Neural cell (in vitro differentiated cells): ENCODE measurements around the gene ENO1. TPM values are rescaled to one million over a fixed set of nuclear protein-coding genes. Genes with fewer than 3 reads are reported as not detected.

ENCODE experiments used
- H2AFZ ChIP-seq: fragments of 200-600, 300-800 bp; sonication (generic), shearing (Covaris generic); 2 replicates; pipeline ENCODE4 v1.6.0; 2014; ENCODE audit warnings: low read depth, mild to moderate bottlenecking, antibody characterized with exemption, low read length, moderate library complexity
- H3F3A ChIP-seq: fragments of 200-600 bp; shearing (Covaris generic); 2 replicates; pipeline ENCODE4 v1.6.1; 2016; ENCODE audit warnings: mild to moderate bottlenecking, moderate library complexity, mixed read lengths, antibody characterized with exemption, low read length; ENCODE audit not compliant: insufficient read depth, poor library complexity, severe bottlenecking
- H3K27ac ChIP-seq: fragments of 200-600, 300-800 bp; sonication (generic), shearing (Covaris generic); 2 replicates; pipeline ENCODE4 v1.5.1; 2014; ENCODE audit warnings: mild to moderate bottlenecking, low read length, moderate library complexity
- H3K27me3 ChIP-seq: fragments of 300-800, 200-600 bp; sonication (generic), shearing (Covaris generic); 2 replicates; pipeline ENCODE4 v1.6.0; 2014; ENCODE audit warnings: mild to moderate bottlenecking, low read depth, low read length, moderate library complexity; ENCODE audit not compliant: insufficient read depth
- H3K36me3 ChIP-seq: fragments of 300-800, 200-600 bp; sonication (generic), shearing (Covaris generic); 2 replicates; pipeline ENCODE4 v1.5.1; 2014; ENCODE audit warnings: mild to moderate bottlenecking, antibody characterized with exemption, low read length, moderate library complexity; ENCODE audit not compliant: insufficient read depth
- H3K4me2 ChIP-seq: fragments of 300-800, 200-600 bp; sonication (generic), shearing (Covaris generic); 2 replicates; pipeline ENCODE4 v1.6.0; 2014; ENCODE audit warnings: mild to moderate bottlenecking, low read length
- H3K4me3 ChIP-seq: fragments of 300-800, 200-600 bp; sonication (generic), shearing (Covaris generic); 2 replicates; pipeline ENCODE4 v1.5.1; 2014; ENCODE audit warnings: mild to moderate bottlenecking, low read length, moderate library complexity
- H3K79me2 ChIP-seq: fragments of 200-600 bp; shearing (Covaris generic); replicated peaks from 2 replicates; pipeline ENCODE4 v1.6.0; 2014; ENCODE audit warnings: mild to moderate bottlenecking, low read length, moderate library complexity; ENCODE audit not compliant: insufficient read depth
- H3K9ac ChIP-seq: fragments of 300-800, 200-600 bp; sonication (generic), shearing (Covaris generic); 2 replicates; pipeline ENCODE4 v1.6.1; 2016; ENCODE audit warnings: mild to moderate bottlenecking, low read length, mixed read lengths
- H3K9me2 ChIP-seq: fragments of 200-600 bp; shearing (Covaris generic); 2 replicates; pipeline ENCODE4 v1.6.1; 2016; ENCODE audit warnings: mild to moderate bottlenecking, low read length, mixed read lengths; ENCODE audit not compliant: insufficient read depth
- H3K9me3 ChIP-seq: fragments of 200-600, 300-800 bp; sonication (generic), shearing (Covaris generic); 2 replicates; pipeline ENCODE4 v1.6.1; 2016; ENCODE audit warnings: mild to moderate bottlenecking, mixed run types, low read length, moderate library complexity, mixed read lengths
- H4K20me1 ChIP-seq: fragments of 200-600 bp; shearing (Covaris generic); 2 replicates; pipeline ENCODE4 v1.6.1; 2016; ENCODE audit warnings: mild to moderate bottlenecking, mixed run types; ENCODE audit not compliant: insufficient read depth
- CTCF ChIP-seq: fragments of 450-650 bp; IDR thresholded peaks from 2 replicates; pipeline ENCODE4 v1.5.1; 2014; ENCODE audit warnings: antibody characterized with exemption, mild to moderate bottlenecking, moderate library complexity; ENCODE audit not compliant: poor library complexity, severe bottlenecking
- EP300 ChIP-seq: fragments of 450-650 bp; conservative IDR thresholded peaks from 2 replicates; pipeline ENCODE4 v1.6.1; 2014; ENCODE audit warnings: antibody characterized with exemption, mild to moderate bottlenecking, moderate library complexity; ENCODE audit not compliant: poor library complexity, severe bottlenecking
- EZH2 ChIP-seq: fragments of 200-600, 300-800 bp; shearing (Covaris generic), sonication (generic); IDR thresholded peaks from 2 replicates; pipeline ENCODE4 v1.6.1; 2014; ENCODE audit warnings: antibody characterized with exemption, low read length, borderline replicate concordance, mild to moderate bottlenecking; ENCODE audit not compliant: insufficient read depth, poor library complexity, severe bottlenecking
- MXI1 ChIP-seq: fragments of 450-650 bp; conservative IDR thresholded peaks from 2 replicates; pipeline ENCODE4 v1.6.1; 2014; ENCODE audit warnings: antibody characterized with exemption, mild to moderate bottlenecking; ENCODE audit not compliant: poor library complexity, severe bottlenecking
- POLR2AphosphoS5 ChIP-seq: IDR thresholded peaks from 2 replicates; pipeline ENCODE4 v1.6.1; 2012
- RAD21 ChIP-seq: fragments of 450-650 bp; conservative IDR thresholded peaks from 2 replicates; pipeline ENCODE4 v1.6.1; 2014; ENCODE audit warnings: antibody characterized with exemption, mild to moderate bottlenecking, moderate library complexity
- REST ChIP-seq: IDR thresholded peaks from 2 replicates; pipeline ENCODE4 v1.6.1; 2012; ENCODE audit warnings: borderline replicate concordance
- SMC3 ChIP-seq: fragments of 450-650 bp; conservative IDR thresholded peaks from 2 replicates; pipeline ENCODE4 v1.6.1; 2014; ENCODE audit warnings: antibody characterized with exemption, mild to moderate bottlenecking, moderate library complexity; ENCODE audit not compliant: poor library complexity
- TAF1 ChIP-seq: IDR thresholded peaks from 2 replicates; pipeline ENCODE4 v1.6.1; 2012; ENCODE audit warnings: low read depth
- polyA plus RNA-seq: library from polyadenylated mRNA; depleted of rRNA; stranded (reverse); fragments of >200 nt; gene quantifications from 2 replicates; pipeline ENCODE4 v1.2.3, GENCODE V29; 2014

Gene ENO1
- polyA plus RNA-seq, 1 donor from 2014 or later: 199 TPM

GRCh38 chr1:8864713-8865344 lies 13.7 kb downstream of the ENO1 start:
- no peaks in the 10 kb centered on the region for H3F3A ChIP-seq
- H3K27ac ChIP-seq: no peak overlapping the region
- H3K9me2 ChIP-seq: no peaks in the 10 kb centered on the region
- no peak overlapping the region for H3K9ac ChIP-seq
- H2AFZ ChIP-seq: no peak overlapping the region
- H3K79me2 ChIP-seq: no peaks in the 10 kb centered on the region
- H3K36me3 ChIP-seq: no peaks in the 10 kb centered on the region
- TF ChIP-seq MXI1: no peak
- no peak for TF ChIP-seq TAF1
- no peak for TF ChIP-seq RAD21
- TF ChIP-seq EP300: no peak
- TF ChIP-seq CTCF: no peak
- TF ChIP-seq SMC3: no peak
- no peak for TF ChIP-seq REST
- no peak for TF ChIP-seq POLR2AphosphoS5
- no peak for TF ChIP-seq EZH2
- H3K9me3 ChIP-seq: no peaks in the 10 kb centered on the region
- H3K27me3 ChIP-seq: no peaks in the 10 kb centered on the region
- no peaks in the 10 kb centered on the region for H4K20me1 ChIP-seq
- H3K4me3 ChIP-seq: no peak overlapping the region
- no peak overlapping the region for H3K4me2 ChIP-seq

GRCh38 chr1:8863794-8864233 lies 14.7 kb downstream of the ENO1 start:
- Histone ChIP-seq H3K9ac (no peak overlapping the region), H3F3A (no peaks in the 10 kb centered on the region), H4K20me1 (no peaks in the 10 kb centered on the region), H3K9me2 (no peaks in the 10 kb centered on the region), H3K9me3 (no peaks in the 10 kb centered on the region), H3K27me3 (no peaks in the 10 kb centered on the region), H3K36me3 (no peaks in the 10 kb centered on the region), H3K79me2 (no peaks in the 10 kb centered on the region), H3K4me2 (no peak overlapping the region), H3K4me3 (no peak overlapping the region), H2AFZ (no peak overlapping the region), H3K27ac (no peak overlapping the region)
- no peak for TF ChIP-seq CTCF
- TF ChIP-seq EZH2: no peak
- no peak for TF ChIP-seq POLR2AphosphoS5
- TF ChIP-seq TAF1: no peak
- TF ChIP-seq REST: no peak
- TF ChIP-seq SMC3: no peak
- no peak for TF ChIP-seq MXI1
- TF ChIP-seq RAD21: no peak
- TF ChIP-seq EP300: no peak
